ENCODE results near the gene FAM20B.
A peak's percentile ranks its signal among the peaks of the same experiment; 100 is the strongest.

Gene FAM20B

GRCh38 chr1:179053486-179053885 lies 27.8 kb downstream of the FAM20B start:
- DNase-seq, result no peak

- DNase-seq, result no peak
These were observed 30.2 kb downstream of the FAM20B start for GRCh38 chr1:179055937-179056336.

DNA sequence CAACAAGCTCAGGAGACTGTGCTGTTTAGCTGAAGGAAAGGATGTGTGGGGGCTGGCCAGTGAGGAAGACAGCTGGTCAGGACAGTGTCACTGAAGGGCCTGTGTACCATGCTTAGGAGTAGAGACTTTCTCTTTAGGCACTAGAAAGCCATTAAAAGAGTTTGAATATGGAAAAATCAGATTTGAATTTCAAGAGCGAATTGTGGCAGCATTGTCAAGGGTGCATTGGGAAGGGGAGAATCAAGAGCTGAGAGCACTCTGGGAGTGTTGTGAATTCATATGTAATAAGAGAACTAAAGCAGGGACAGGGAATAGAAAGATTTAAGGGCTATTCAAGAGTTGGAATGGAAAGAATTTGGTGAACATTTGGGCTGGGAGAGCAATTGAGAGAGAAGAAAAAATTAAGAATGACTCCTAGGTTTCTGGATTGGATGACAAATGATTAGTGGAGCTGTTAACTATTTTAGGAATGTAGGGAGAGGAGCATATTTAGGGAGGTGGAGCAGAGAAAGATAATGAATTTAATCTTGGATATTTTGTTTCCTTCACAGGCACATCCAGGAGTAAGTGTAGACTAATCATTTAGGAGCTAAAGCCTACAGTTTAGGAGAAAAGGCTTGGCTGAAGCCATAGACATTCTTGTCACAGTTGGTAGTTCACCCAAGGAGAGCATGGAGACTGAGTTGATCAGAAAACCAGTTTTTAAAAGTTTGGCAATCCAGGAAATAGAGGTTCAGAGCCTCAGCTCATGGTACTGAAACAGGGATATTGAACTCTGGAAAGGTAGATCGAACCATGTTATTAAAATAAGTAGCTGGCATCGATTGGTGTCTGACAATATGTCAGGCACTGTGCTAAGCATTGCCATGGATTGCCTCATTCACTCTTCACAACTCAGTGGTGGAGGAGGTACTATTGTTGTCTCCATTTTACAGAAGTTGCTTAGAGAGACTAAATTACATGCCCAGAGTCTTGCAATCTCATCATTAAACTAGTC lies 33.1 kb downstream of the FAM20B start:
- no peak for DNase-seq

GRCh38 chr1:179061360-179062282 lies 35.9 kb downstream of the FAM20B start:
- no peak for DNase-seq

DNA sequence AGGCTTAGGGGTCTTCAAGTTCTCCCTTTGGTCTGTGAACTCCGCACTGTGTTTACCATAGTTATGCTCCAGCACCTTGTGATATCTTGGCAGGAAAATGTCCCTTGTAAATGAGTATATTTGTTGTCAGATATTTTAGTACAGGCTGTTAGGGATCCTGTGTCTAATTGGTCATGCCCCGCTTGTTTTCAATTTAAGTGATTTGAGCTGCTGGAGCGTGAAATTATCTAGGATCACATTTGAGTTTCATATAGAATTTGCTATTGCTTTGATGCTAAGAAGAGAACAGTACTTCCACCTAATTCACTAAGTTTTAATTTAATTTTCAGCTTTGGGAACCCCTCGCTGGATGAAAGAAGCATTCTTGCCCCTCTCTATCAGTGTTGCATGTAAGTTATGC lies 40.8 kb downstream of the FAM20B start:
- DNase-seq, result no peak

DNA sequence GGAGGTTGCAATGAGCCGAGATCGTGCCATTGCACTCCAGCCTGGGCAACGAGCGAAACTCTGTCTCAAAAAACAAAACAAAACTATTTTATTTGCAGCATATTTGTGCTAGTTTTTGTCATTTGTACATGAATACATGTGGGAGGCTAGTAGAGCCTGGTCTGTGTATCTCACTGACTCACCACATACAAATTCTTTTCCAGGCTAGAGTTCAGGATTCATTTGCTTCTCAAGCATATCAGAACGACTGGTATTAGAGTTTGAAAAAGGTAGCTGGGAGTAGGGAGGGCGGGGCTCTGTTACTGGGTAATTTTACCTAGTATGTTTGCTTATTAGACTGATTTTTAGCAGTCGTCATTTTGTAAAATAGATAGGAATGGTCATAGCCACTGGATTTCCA lies 51.7 kb downstream of the FAM20B start:
- no peak for DNase-seq

- DNase-seq, result peak; percentile 4
These were observed 53.5 kb downstream of the FAM20B start for GRCh38 chr1:179079113-179079761.

DNA sequence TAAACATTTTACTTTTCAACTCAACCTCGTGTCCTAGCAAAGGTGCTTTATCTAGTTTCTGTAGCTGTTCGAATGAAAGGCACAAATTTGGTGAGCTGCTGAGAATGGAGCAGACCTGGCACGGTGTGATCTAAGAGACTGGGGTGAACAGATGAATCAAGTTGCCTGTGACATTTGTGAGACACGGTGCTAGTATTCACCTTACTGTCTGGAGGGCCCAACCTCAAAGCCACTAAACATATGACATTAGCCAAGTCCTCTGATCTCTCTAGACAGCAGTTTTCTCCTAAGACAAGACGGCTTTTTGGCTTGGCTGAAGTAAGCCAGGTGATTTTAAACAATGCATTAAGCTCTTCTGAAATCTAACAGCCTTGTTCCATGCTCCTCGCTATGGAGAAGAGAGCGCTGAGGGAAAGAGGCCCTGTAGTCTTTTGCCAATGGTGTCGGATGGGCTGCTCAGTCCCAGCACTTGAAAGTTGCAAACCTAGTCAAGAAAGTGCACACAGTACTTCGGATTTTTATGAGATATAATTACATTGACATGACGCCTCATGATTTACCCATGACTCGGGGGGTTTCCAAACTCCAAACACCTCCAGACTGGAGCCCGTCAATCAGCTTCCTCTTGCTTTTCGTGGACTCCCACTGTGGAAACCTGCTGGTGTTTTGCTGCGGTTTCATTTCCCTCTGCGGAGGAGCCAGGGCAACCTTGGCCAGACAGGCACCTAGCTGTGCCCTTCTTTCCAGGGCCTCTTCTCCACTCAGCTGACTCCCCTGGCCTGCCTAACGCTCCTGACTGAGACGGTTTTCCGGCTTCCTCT lies 55.4 kb downstream of the FAM20B start:
- DNase-seq, result peak; percentile 3

DNA sequence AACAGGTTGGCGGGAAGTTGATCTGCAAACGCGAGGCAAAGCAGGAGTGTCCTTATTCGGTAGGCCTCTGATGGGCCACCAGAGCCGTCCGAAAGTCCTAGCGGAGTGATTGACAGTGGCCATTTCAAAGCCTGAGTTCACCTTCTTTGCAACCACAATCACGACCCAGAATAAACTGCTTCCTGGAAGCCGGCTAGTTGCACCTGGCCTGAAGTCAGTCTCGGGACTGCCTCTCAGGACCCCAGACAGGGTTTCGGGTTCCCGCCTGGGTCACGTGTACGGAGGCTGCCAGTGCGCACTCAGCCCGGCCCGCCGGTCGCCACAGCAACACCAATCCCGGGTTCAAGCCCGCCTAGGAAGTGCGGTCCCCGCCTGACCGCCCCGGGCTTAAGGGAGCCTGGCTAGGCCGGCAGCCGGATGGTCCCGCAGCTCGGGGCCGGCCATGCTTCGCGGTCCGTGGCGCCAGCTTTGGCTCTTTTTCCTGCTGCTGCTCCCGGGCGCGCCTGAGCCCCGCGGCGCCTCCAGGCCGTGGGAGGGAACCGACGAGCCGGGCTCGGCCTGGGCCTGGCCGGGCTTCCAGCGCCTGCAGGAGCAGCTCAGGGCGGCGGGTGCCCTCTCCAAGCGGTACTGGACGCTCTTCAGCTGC lies 56.1 kb downstream of the FAM20B start, which contains the start of gene TOR3A:
TOR3A (plus strand) TSS at position 384 of the 646 bp plus-strand sequence; CDS start at position 443, 59 bp downstream.
- peak; percentile 67 for DNase-seq

- DNase-seq, result no peak
These were observed 56.8 kb downstream of the FAM20B start for GRCh38 chr1:179082333-179082998.

GRCh38 chr1:179082999-179083335 lies 57.3 kb downstream of the FAM20B start:
- no peak for DNase-seq

GRCh38 chr1:179083533-179083932 lies 57.8 kb downstream of the FAM20B start:
- no peak for DNase-seq

- no peak for DNase-seq
These were observed 62.0 kb downstream of the FAM20B start for GRCh38 chr1:179087665-179088064.

- DNase-seq, result no peak
These were observed 64.3 kb downstream of the FAM20B start for GRCh38 chr1:179089827-179090482.

DNA sequence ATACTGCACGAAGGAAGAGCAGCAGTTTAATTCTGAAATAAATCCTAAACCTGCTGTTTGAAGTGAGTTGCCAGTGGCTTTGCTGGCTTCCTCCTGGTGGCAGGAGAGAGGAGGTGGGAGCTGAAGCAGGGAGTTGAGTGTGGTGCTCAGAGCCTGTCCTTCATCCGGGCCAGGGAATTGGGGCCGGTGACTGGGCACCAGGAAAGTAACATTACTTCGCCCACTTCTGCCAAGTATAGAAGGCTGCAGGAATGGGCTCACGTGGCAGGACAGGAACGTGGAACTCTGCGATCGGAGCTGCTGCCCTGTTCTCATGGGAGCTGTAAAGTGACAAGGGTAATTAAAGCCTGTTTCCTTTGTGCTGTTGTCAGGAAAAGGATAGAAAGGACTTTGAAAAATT lies 64.8 kb downstream of the FAM20B start:
- no peak for DNase-seq

DNA sequence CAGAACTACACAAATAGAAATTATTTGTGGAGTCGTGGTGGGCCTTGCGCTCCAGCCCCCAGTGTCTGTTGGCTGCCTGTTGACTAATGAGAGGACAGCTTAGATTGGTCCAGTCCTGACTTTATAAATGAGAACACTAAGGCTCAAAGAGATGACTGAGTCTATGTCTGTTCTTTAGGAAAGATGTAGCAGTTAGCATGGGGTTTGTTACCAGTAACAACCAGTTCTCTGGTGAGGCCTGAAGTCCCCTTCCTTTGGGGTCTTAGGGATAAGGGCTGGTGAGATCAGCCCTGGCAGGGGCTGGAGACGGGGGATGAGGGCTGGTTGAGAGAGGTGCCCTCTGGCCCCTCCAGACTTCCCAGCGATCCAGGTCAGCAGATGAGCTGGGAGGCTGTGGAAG lies 65.2 kb downstream of the FAM20B start:
- DNase-seq, result no peak

- no peak for DNase-seq
These were observed 66.0 kb downstream of the FAM20B start for GRCh38 chr1:179091691-179092165.

- no peak for DNase-seq
These were observed 67.3 kb downstream of the FAM20B start for GRCh38 chr1:179092896-179093461.

GRCh38 chr1:179094818-179095217 lies 69.1 kb downstream of the FAM20B start:
- no peak for DNase-seq

DNA sequence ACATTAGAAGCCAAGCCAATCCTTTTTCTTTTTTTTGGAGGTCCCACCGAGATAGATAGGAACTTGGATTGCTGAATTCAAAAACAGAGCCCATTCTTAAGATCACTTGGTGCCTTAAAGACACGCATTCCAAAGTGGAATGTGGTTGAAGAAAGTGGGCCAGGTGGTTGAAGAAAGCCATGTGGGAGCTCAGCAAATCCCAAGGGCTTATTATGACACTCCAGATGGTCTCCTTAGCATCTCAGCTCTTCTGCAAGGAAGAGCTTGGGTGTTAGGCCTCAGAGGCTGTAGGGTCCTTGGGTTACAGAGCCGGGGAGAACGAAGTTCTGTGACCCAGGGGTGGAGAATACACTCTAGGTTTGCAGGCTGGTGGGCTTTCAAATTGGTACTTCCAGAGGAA lies 69.7 kb downstream of the FAM20B start:
- no peak for DNase-seq
